Measurements from ENCODE around the gene ZKSCAN5.
"Not testable (repeated sequence)": the region's sequence is repeated elsewhere in the genome, so short reads cannot be mapped to it uniquely, and the experiment has no call there.

Gene ZKSCAN5

DNA sequence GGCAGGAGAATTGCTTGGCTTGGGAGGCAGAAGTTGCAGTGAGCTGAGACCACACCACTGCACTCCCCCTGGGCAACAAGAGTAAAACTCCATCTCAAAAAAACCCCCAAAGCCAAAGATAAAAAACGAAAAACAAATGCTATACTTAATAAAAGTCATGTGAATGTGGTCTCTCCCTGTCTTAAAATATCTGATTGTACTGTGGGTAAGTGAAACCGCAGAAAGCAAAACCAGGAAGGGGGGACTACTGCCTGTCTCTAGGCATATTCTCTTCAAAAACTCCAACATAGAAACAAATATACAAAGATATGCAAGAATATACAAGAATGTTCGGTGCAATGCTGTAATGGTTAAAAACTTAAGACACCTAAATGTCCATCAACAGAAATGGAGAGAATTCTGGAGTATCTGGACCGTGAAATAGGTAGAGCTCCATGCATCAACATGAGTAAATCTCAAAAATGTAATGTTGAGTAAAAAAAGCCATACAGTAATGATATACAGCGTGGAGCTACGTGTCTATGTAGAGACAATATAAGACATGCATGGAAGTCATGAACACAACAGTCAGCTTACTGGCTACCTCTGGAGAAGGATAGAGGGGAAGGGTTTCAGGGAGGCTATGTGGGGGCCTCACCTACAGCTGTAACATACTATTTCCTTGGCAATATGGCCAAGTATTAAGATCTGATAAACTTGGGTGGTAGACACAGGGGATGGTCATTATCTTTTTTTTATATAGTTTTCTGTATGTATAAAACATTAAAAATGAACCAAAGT is 6.5 kb upstream of the ZKSCAN5 start:
- no peak for DNase-seq (ENCODE audit: low spot score)

DNA sequence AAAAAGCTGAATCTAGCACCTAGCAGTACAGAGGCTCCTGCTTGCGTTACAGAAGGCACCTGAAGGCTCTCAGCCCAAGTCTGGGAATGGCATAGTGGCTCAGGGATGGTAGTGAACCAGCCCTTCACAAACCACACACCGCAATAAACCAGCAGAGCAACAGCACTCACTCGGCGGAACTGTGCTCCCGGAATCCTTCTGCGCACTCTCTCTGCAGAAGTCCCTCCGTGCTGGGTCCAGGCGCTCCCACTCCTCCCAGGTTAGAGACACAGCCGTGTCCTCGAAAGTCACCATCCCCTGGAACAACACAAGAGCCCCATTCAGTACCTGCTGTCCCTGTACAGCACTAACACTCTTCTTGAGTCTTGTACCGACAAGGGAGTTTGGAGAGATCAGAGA is 5.9 kb upstream of the ZKSCAN5 start:
- no peak for DNase-seq (ENCODE audit: low spot score)

DNA sequence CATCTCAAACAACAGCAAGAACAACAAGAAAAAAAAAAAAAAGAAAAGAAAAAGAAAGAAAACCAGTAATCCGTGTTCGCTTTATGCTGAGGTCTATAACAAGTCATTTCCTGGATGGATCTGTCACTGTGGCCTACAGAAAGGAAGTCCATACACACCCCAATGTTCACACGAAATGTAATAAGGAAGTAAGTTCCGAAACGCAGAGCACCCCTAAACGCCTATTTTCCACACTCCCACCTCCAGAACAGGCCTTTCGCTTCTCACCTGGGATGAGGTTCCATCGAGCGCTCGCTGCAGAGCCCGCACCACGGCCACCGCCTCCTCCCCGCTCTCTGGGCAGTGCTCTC is 5.1 kb upstream of the ZKSCAN5 start:
- peak; percentile 33 for DNase-seq (ENCODE audit: low spot score)

DNA sequence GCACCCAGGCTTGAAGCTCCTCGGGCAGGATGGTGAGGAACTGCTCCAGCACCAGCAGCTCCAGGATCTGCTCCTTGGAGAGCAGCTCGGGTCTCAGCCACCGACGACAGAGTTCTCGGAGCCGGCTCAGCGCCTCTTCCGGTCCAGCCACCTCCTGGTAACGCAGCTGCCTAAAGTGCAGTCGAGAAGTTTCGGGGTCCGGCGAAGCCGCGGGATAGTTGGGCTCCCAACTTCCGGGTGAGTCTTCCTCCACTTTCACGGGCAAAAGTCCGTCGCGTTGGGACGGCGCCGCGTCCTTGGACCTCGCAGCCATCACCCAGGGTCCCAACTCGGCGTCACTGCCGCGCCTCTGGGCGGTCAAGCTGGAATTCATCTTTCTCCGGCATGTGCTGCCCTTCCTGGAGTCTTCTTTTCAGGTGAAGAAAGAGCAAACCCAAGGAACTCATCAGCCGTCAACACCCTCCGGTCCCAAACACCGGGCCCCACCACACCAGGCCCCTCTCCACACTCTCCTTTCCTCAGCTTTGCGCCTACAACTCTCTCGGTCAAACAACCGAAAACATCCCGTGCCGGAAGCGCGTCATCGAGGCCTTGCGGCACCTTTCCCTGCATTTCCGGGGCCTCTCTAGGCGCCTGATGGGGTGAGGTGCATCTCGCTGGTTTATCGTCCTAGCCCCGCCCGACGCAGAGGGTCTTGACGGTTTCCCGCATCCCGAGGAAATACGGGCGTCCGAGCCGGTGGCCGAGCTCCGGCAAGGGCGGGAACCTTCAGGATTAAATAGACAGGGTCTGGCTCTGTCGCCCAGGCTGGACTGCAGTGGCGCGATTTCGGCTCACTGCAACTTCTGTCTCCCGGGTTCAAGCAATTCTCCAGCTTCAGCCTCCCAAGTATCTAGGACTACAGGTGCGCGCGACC is 4.5 kb upstream of the ZKSCAN5 start, which contains the start of gene ZNF394:
Gene ZNF394, minus strand, starts transcription at position 561 of the 916 bp plus-strand sequence. Its CDS starts 188 bp downstream, at position 373.
- peak; percentile 88 for DNase-seq (ENCODE audit: low spot score)

DNA sequence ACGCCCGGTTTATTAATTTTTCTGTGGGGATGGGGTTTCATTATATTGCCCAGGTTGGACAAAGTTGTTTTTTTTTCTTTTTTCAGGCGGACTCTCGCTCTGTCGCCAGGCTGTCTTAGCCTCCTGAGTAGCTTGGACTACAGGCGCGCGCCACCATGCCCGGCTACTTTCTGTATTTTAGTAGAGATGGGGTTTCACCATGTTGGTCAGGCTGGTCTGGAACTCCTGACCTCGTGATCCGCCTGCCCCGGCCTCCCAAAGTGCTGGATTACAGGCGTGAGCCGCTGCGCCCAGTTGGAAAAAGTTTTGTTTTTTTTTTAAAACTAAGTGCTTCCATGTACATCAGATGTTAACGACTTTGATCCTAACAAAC is 3.8 kb upstream of the ZKSCAN5 start:
- DNase-seq (ENCODE audit: low spot score): no peak

DNA sequence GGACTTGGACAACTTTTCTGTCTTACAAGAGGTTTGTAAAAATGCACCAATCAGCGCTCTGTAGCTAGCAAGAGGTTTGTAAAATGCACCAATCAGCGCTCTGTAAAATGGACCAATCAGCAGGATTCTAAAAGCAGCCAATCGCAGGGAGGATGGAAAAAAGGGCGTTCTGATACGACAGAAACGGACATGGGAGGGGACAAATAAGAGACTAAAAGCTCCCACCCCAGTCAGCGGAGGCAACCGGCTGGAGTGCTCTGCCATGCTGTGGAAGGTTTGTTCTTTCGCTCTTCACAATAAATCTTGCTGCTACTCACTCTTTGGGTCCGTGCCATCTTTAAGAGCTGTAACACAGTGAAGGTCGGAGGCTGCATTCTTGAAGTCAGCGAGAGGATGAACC is 3.2 kb upstream of the ZKSCAN5 start:
- DNase-seq (ENCODE audit: low spot score): not testable (repeated sequence)

DNA sequence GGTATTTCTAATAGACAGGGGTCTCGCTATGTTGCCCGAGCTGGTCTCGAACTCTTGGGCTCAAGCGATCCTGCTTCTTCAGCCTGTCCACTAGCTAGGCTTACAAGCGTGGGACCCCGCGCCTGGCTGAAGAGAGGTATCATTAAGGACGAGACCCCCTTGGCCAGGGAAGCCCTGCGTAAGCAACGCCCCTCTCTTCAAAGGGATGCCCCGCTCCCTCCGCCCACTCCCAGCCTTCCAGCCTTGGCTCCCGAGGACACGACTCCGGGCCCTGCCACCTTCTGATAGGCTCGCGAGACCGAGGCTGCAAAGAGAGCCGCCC is 220 bp upstream of the ZKSCAN5 start:
- DNase-seq (ENCODE audit: low spot score): no peak

DNA sequence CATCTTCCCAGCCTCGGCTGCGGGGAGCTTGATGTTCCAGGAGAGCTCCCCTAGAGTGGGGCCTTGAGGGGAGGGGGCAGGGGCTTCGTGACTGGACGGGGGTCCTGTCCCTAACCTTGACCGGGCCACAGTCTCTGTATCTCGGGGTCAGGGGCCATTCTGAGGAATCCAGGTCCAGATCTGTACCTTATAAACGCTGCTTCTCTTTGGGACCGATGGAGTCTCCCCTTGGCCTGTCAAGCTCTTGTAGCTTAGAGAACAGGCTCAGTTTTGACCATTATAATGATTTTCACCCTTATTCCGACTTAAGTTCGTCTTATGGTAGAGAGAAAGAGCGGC is 831 bp downstream of the ZKSCAN5 start:
- DNase-seq (ENCODE audit: low spot score): no peak

DNA sequence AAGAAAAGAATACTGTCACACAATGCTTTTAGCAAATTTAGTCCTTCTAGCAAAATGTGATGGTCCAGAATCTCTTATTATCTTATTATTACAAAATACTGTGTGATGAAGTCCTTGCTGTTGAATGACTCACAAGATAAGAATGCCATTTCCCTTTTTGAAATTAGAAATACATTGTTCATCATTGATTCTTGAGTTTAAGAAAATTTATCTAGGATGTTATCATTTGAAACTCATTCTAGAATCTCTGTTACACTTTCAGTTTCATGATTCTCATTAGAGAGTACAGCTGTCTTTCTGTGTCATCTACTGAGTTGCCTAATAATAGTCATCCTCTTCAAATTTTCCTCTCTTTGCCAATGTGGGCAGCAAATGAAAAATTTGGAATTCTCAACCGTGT is 9.6 kb downstream of the ZKSCAN5 start:
- DNase-seq (ENCODE audit: low spot score): no peak

DNA sequence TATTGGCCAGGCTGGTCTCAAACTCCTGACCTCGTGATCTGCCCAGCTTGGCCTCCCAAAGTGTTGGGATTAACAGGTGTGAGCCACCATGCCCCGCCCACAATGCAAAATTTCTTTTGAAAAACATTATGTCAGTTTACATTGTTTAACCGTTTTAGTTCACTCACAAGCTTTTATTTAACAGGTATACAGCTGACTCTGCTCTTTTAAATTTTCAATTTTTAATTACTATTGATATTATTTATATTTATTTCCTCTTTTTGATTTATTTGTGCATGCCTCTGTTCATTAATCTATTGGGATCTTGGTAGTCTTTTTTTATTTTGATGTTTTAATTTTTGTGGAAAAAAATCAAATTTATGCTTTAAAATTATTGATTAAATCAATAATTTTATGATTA is 16.9 kb downstream of the ZKSCAN5 start:
- DNase-seq (ENCODE audit: low spot score): no peak

DNA sequence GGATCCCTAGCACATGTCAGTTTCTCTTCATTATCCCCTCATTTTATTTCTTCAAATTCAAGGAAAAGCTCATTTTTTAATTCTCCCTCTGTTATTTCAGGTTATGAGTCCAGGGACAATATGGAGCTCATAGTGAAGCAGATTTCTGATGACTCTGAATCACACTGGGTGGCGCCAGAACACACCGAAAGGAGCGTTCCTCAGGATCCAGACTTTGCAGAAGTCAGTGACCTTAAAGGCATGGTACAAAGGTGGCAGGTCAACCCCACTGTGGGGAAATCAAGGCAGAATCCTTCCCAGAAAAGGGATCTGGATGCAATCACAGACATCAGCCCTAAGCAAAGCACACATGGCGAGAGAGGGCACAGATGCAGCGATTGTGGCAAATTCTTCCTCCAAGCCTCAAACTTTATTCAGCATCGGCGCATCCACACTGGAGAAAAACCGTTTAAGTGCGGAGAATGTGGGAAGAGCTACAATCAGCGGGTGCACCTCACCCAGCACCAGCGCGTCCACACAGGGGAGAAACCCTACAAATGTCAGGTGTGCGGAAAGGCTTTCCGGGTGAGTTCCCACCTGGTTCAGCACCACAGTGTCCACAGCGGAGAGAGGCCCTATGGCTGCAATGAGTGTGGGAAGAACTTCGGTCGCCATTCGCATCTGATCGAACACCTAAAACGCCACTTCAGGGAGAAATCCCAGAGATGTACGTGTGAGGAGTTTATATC is 21.4 kb downstream of the ZKSCAN5 start:
- DNase-seq (ENCODE audit: low spot score): no peak

DNA sequence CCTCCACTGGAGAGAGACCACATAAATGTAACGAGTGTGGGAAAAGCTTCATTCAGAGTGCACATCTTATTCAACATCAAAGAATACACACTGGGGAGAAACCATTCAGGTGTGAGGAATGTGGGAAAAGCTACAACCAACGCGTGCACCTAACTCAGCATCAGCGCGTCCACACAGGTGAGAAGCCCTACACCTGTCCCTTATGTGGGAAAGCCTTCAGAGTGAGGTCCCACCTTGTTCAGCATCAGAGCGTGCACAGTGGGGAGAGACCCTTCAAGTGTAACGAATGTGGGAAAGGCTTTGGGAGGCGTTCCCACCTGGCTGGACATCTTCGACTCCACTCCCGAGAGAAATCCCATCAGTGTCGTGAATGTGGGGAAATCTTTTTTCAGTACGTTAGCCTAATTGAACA is 26.9 kb downstream of the ZKSCAN5 start:
- no peak for DNase-seq (ENCODE audit: low spot score)

DNA sequence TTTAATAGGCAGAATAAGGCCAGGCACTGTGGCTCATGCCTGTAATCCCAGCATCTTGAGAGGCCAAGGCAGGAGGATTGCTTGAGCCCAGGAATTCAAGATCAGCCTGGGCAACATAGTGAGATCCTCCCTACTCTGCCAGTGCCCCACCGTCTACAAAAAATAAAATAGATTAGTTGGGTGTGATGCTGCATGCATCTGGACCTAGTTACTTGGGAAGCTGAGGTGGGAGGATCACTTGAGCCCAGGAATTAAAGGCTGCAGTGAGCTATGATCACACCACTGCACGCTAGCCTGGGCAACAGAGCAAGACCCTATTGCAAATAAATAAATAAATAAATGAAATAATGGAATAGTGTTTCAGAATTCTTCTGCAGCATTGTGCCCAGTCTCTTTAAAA is 31.2 kb downstream of the ZKSCAN5 start:
- no peak for DNase-seq (ENCODE audit: low spot score)

DNA sequence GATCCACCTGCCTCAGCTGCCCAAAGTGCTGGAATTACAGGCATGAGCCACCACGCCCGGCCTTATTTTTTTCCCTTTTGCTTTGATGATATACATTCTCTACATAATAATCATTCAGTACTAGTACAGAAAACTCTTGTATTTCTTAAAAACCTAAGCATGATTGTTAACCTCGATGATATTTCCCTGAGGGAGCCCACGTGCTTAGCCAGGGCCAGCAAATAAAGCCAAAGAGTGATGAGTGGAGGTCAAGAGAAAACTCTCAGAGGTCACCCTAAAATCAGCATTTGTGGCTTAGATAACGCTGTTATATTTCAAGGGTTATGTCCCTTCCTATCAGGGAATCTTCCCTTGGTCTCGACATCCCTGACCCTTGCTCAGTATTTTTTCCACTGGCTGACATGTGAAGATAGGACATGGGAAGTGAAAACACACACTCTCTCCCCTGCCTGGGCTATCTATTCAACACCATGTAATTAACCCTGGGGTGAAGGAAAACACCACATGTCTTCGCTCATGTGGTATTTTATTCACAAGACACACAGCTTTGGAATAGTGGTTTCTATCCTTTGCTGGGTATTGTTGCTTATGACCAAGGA is 34.9 kb downstream of the ZKSCAN5 start:
- no peak for DNase-seq (ENCODE audit: low spot score)

DNA sequence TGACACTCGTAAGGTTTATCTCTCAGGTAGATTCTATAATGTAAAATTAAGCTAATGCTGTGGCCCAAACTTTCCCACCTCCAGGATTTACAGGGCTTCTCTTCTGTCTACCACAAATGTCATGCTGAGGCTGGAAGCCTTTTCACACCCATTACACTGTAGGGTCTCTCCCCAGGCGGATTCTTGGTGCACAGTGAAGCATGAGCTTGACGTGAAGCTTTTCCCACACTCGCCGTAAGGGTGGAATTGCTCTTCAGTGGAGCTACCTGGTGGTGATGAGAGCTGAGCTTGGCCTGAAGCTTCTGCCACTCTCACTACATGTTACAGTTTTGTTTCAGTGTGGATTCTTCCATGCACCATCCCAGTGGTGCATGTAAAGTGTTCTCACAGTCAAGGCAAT is 36.1 kb downstream of the ZKSCAN5 start:
- no peak for DNase-seq (ENCODE audit: low spot score)

DNA sequence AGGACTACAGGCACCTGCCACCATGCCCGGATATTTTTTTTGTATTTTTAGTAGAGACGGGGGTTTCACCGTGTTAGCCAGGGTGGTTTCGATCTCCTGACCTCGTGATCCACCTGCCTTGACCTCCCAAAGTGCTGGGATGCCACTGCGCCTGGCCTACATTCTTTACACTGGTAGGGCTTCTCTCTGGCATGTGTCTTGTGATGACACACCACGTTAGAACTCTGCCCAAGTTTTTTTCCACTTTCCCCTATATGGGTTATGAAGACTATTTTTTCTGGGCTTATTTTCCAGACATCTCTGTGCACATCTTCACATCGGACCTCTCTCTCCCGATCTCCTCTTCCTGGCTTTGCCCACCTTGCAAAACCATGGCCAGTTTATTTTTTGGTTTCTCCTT is 36.8 kb downstream of the ZKSCAN5 start:
- DNase-seq (ENCODE audit: low spot score): no peak

DNA sequence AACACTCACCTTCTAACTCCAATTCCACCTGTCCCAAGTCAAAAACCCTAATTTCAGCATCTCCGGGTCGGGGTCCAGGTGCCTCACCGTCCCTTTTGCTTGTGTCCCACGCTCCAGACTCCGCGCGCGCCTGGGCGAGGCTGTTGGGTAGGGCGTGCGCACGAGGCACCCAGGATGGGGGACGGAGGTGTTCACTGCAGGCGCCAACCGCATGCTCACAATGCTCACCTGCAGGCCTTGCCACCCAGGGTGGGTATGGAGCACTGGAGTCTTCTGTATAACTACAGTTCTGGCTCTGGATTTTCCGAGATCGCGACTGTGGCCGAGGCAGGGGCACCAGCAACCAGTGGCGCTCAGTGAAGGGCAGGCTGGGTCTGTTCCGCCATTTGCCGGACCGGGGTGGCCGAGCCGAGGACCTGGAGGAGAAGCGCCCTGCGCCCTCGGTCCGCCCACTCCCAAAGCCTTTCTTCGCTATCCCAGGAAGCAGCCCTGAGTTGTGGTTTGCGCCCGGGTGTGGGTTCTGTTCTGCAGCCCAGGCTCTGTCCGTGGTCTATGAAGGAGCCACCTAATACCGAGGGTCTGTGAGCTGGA is 38.7 kb downstream of the ZKSCAN5 start:
- no peak for DNase-seq (ENCODE audit: low spot score)

DNA sequence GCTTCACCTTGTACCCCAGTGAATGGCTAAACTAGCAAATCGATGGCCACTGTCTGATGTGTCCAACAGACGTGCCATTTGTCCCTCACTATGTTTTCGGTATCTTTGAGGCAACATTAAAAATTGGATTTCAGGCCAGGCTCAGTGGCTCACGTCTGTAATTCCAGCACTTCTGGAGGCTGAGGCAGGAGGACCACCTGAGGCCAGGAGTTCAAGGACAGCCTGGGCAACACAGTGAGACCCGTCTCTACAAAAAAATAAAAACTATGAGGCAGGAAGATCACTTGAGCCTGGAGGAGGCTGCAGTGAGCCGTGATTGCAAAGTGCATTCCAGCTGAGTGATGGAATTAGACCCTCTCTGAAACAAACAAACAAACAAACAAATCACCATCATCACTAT is 39.5 kb downstream of the ZKSCAN5 start:
- DNase-seq (ENCODE audit: low spot score): no peak

DNA sequence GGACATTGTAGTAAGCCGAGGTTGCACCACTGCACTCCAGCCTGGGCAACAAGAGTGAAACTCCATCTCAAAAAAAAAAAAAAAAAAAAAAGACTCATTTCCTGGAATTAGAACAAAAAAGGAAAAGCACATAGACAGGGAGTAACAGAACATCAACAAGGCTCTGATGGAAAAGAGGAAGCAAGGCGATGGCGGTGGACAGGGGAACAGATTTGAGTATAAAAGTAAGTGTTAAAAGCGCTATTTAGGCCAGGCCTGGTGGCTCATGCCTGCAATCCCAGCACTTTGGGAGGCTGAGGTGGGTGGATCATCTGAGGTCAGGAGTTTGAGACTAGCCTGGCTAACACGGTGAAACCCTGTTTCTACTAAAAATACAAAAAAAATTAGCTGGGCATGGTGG is 40.8 kb downstream of the ZKSCAN5 start:
- not testable (repeated sequence) for DNase-seq (ENCODE audit: low spot score)

DNA sequence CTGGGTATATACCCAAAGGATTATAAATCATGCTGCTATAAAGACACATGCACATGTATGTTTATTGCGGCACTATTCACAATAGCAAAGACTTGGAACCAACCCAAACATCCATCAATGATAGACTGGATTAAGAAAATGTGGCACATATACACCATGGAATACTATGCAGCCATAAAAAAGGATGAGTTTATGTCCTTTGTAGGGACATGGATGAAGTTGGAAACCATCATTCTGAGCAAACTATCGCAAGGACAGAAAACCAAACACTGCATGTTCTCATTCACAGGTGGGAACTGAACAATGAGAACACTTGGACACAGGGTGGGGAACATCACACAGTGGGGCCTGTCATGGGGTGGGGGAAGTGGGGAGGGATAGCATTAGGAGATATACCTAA is 45.1 kb downstream of the ZKSCAN5 start:
- DNase-seq (ENCODE audit: low spot score): not testable (repeated sequence)

DNA sequence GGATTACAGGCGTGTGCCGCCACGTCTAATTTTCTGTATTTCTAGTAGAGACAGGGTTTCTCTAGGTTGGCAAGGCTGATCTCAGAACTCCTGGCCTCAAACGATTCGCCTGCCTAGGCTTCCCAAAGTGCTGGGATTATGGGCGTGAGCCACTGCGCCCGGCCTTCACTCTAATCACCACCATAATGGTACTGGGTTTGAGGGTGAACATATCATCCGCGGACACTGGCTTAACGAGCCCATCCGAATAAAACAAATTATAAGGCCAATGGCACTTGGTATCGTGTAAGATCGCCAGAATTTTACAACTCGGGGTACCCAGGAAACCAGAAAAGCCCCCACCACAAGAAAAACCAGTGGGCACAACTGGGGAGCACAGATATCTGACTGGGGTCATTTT is 46.9 kb downstream of the ZKSCAN5 start:
- no peak for DNase-seq (ENCODE audit: low spot score)
